GM12878 (cell line): ENCODE results near the gene ZNF57. TPM values are rescaled to one million over a fixed set of nuclear protein-coding genes. Genes with fewer than 3 reads are reported as not detected.

Experiments used
- ATAC-seq: fragments of 200-7000 bp; cut with Tn5 transposase; 3 replicates; pipeline ENCODE4 v1.9.1; 2020; ENCODE audit warnings: mild to moderate bottlenecking, moderate library complexity
- BruUV-seq: library from RNA; stranded (reverse); fragments of 400-500 nt; replicated peaks from 2 replicates; lab custom pipeline; 2021; lab: Mats Ljungman, UMichigan
- CTCF ChIA-PET: fragments of 300-600 bp; sonication (Branson Sonifier 250); formaldehyde crosslinking; extraction: SDS; loops from one replicate; lab custom pipeline; 2021; ENCODE audit warnings: inconsistent platforms; lab: Yijun Ruan, JAX
- POLR2A ChIA-PET: fragments of 350-600 bp; formaldehyde crosslinking; extraction: SDS; loops from one replicate; lab custom pipeline; 2021; ENCODE audit warnings: inconsistent platforms; lab: Charles Lee
- RAD21 ChIA-PET: fragments of 300-600 bp; sonication (Branson Sonifier 250); formaldehyde crosslinking; loops from one replicate; lab custom pipeline; 2023; ENCODE audit warnings: antibody characterized with exemption; ENCODE audit not compliant: unreplicated experiment; lab: Charles Lee
- SMC1A ChIA-PET: fragments of 300-600 bp; sonication (Branson Sonifier 250); formaldehyde crosslinking; loops from one replicate; lab custom pipeline; 2023; ENCODE audit not compliant: unreplicated experiment, uncharacterized antibody; lab: Charles Lee
- DNase-seq: peaks from one replicate; pipeline ENCODE4 v3.0.0-alpha.2; 2011; ENCODE audit warnings: low read depth, low spot score
- FAIRE-seq: peaks from 3 replicates; lab custom pipeline; 2011; peaks lifted over from hg19 to GRCh38; lab: Jason Lieb, UNC
- H2AFZ ChIP-seq: 2 replicates; pipeline ENCODE4 v1.6.0; 2011; ENCODE audit warnings: low read depth, low read length, control low read depth; ENCODE audit not compliant: control insufficient read depth
- H3K27ac ChIP-seq: 2 replicates; pipeline ENCODE4 v1.5.1; 2011; ENCODE audit warnings: control low read depth; ENCODE audit not compliant: control insufficient read depth, insufficient read depth
- H3K27me3 ChIP-seq, 2 experiments: replicated peaks in 1 of 2; 2 replicates each; pipeline versions ENCODE4 v1.6.0 to v1.6.1; 2011; ENCODE audit warnings: low read length in 1 of 2; ENCODE audit not compliant: control insufficient read depth in 2 of 2, insufficient read depth in 2 of 2
- H3K36me3 ChIP-seq, 2 experiments: 2 replicates each; pipeline ENCODE4 v1.5.1; 2011; ENCODE audit warnings: low read length in 1 of 2; ENCODE audit not compliant: control insufficient read depth in 2 of 2, insufficient read depth in 2 of 2
- H3K4me1 ChIP-seq: 2 replicates; pipeline ENCODE4 v1.6.1; 2011; ENCODE audit warnings: mild to moderate bottlenecking, low read length, moderate library complexity, mixed read lengths; ENCODE audit not compliant: control insufficient read depth, insufficient read depth
- H3K4me2 ChIP-seq: 2 replicates; pipeline ENCODE4 v1.6.0; 2011; ENCODE audit warnings: control low read depth; ENCODE audit not compliant: control insufficient read depth, insufficient read depth
- H3K4me3 ChIP-seq: fragments of 200-600 bp; sonication (generic); 2 replicates; pipeline ENCODE4 v1.5.1; 2016
- H3K79me2 ChIP-seq: 2 replicates; pipeline ENCODE4 v1.6.0; 2011; ENCODE audit warnings: low read length; ENCODE audit not compliant: control insufficient read depth, insufficient read depth
- H3K9ac ChIP-seq: 2 replicates; pipeline ENCODE4 v1.8.0; 2011; ENCODE audit warnings: low read length, control low read depth, mixed read lengths; ENCODE audit not compliant: control insufficient read depth, insufficient read depth
- H3K9me3 ChIP-seq: replicated peaks from 3 replicates; pipeline ENCODE4 v1.5.1; 2011; ENCODE audit warnings: mild to moderate bottlenecking, low read length; ENCODE audit not compliant: control insufficient read depth, insufficient read depth
- H4K20me1 ChIP-seq: 2 replicates; pipeline ENCODE4 v1.6.0; 2011; ENCODE audit not compliant: control insufficient read depth, insufficient read depth
- FOXK2 ChIP-seq: fragments of 450-650 bp; IDR thresholded peaks from 2 replicates; pipeline ENCODE4 v1.6.1; 2017; ENCODE audit warnings: mild to moderate bottlenecking, moderate library complexity
- MYC ChIP-seq: IDR thresholded peaks from 2 replicates; pipeline ENCODE4 v1.6.1; 2011; ENCODE audit warnings: mild to moderate bottlenecking, low read length, moderate library complexity, inconsistent platforms; ENCODE audit not compliant: insufficient read depth, insufficient replicate concordance, insufficient read length, severe bottlenecking
- WGBS: methylation state at CpG from one replicate; pipeline ENCODE4 v1.1.6; 2016; ENCODE audit warnings: low lambda C conversion rate; ENCODE audit not compliant: insufficient replicate concordance, insufficient coverage; ENCODE audit errors: missing lambda C conversion rate; 5-methylcytosine and 5-hydroxymethylcytosine counted together
- in situ Hi-C: fragments of 300-500 bp; cut with MboI; formaldehyde crosslinking; loops from 9 replicates; pipeline ENCODE4 v1.14.3; 2018; ENCODE audit warnings: mixed read lengths
- intact Hi-C: fragments of 100-400 bp; cut with micrococcal nuclease; formaldehyde crosslinking; loops from one replicate; pipeline ENCODE4 v1.14.2; 2022; ENCODE audit not compliant: unreplicated experiment
- polyA plus RNA-seq, 11 experiments: library from polyadenylated mRNA; depleted of rRNA in 4 of 11; unstranded in 6 of 11; stranded (reverse) in 5 of 11; fragments of >200 nt; fragmentation: Nextera tagmentation in 4 of 11; fragmentation: Illumina TruSeq in 1 of 11; extraction: Ambion mirVana in 4 of 11; extraction: Trizol in 1 of 11; gene quantifications; 1 replicate in 1 of 11; 2 replicates in 10 of 11; pipeline versions ENCODE4 v1.2.1 to v1.2.3, GENCODE V29; 2011 to 2016; ENCODE audit warnings: inconsistent platforms in 2 of 11, missing spikeins in 2 of 11, low read depth in 1 of 11
- total RNA-seq, 4 experiments: library from RNA; depleted of rRNA in 3 of 4; stranded (reverse); fragments of >200 nt in 3 of 4; fragmentation: Illumina TruSeq in 1 of 4; extraction: Trizol in 1 of 4; gene quantifications; 2 replicates each; pipeline versions ENCODE4 v1.2.1 to v1.2.3, GENCODE V29; 2013 to 2021
- TF ChIP-seq, protein P1 (sequence below): fragments of 450-650 bp; formaldehyde crosslinking; IDR thresholded peaks from 2 replicates; pipeline ENCODE4 v1.5.0; 2022; ENCODE audit warnings: mild to moderate bottlenecking, missing genetic modification characterization

ZNF57 gene
- total and polyA plus RNA-seq, 10 of the 15 experiments (the other 5 are each of a cell fraction or from before 2014, with no cell fraction given): 2.7 to 8.9 (median 5.8) TPM

DNA sequence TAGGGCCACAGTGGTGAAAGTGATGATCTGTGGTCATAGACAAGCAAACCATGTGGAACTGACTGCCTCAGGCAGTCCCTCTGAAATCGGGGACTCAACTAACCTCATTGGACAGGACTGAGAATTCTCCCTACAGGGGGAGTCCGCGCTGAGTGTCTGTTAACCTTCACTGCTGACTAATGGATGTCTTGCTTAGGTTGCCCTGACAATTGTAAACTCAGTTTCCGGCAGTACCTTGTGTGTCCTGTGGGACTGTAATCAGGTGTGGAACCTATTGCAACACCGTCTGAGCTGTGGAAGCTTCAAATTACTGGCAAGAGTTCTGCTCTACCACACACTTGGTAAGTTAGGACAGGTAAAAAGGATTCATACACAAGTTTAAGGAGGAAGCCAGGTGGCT lies 22.3 kb downstream of the ZNF57 start (continued):
- TF ChIP-seq, protein P1, sequence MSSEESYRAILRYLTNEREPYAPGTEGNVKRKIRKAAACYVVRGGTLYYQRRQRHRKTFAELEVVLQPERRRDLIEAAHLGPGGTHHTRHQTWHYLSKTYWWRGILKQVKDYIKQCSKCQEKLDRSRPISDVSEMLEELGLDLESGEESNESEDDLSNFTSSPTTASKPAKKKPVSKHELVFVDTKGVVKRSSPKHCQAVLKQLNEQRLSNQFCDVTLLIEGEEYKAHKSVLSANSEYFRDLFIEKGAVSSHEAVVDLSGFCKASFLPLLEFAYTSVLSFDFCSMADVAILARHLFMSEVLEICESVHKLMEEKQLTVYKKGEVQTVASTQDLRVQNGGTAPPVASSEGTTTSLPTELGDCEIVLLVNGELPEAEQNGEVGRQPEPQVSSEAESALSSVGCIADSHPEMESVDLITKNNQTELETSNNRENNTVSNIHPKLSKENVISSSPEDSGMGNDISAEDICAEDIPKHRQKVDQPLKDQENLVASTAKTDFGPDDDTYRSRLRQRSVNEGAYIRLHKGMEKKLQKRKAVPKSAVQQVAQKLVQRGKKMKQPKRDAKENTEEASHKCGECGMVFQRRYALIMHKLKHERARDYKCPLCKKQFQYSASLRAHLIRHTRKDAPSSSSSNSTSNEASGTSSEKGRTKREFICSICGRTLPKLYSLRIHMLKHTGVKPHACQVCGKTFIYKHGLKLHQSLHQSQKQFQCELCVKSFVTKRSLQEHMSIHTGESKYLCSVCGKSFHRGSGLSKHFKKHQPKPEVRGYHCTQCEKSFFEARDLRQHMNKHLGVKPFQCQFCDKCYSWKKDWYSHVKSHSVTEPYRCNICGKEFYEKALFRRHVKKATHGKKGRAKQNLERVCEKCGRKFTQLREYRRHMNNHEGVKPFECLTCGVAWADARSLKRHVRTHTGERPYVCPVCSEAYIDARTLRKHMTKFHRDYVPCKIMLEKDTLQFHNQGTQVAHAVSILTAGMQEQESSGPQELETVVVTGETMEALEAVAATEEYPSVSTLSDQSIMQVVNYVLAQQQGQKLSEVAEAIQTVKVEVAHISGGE (CRISPR knock-in tag): no peak
- no peak for TF ChIP-seq MYC

DNA sequence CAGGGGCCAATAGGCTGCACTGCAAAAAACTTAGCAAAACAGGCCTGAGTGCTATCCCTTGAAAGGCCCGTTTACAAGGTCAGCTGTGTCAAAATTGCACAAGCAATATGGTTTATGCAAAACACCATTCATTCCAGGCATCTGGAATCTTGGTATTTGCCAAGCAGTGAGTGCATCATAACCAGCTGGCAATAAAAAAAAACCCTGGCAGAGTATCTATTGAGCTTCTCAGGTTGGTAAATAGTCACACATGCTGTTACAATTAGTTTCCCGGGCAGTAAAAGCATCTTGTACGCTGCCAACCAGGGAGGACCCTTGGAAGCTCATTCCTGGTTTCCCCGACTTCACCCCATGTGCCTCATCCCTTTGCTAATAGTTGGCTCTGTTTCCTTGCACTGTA lies 22.8 kb downstream of the ZNF57 start:
- in situ Hi-C loops: no loop called here
- no peak for TF ChIP-seq FOXK2
- TF ChIP-seq, all 136 proteins: peak for 0
- no TSS peak for BruUV-seq
- H3K4me2 ChIP-seq: no peak overlapping the region
- no peak overlapping the region for H3K4me3 ChIP-seq
- no peaks in the 10 kb centered on the region for H4K20me1 ChIP-seq
- no peak overlapping the region for H3K27ac ChIP-seq
- RAD21 ChIA-PET: no interaction called here
- H3K79me2 ChIP-seq: no peaks in the 10 kb centered on the region
- no peaks in the 10 kb centered on the region for H3K27me3 ChIP-seq
- no peaks in the 10 kb centered on the region for H3K4me1 ChIP-seq
- peaks cover 4% of the 10 kb centered on the region; the same call in 2 of the 3 replicates for H3K9me3 ChIP-seq
- SMC1A ChIA-PET: interaction anchor here (0.9 to 1.3 kb wide), 3 partner anchors 11 to 27 kb away, joined by 3 read pairs; no protein-coding TSS in a partner anchor
- H2AFZ ChIP-seq: no peak overlapping the region
- ATAC-seq (no peak), FAIRE-seq (no peak), DNase-seq (no peak)
- WGBS: 95% methylated on average over 4 of the region's 4 CpGs
- POLR2A ChIA-PET: no interaction called here
- H3K36me3 ChIP-seq: peaks cover 0 to 8% of the 10 kb centered on the region in 2 experiments; a peak in 3 of 4 replicates
- intact Hi-C loops: no loop called here
- CTCF ChIA-PET: interaction anchor here (1.3 to 2.3 kb wide), 3 partner anchors 10 to 275 kb away, joined by 3 to 13 read pairs (median 6); no protein-coding TSS in a partner anchor
- no peak overlapping the region for H3K9ac ChIP-seq
